Adrenal gland (tissue), 12 donors: Measurements from ENCODE around the gene GALNTL6. TPM values are rescaled to one million over a fixed set of nuclear protein-coding genes. Genes with fewer than 3 reads are reported as not detected.

ENCODE experiments used
- DNase-seq, 7 donors: peaks; one replicate each; pipeline ENCODE4 v3.0.0-alpha.2; 2019 to 2020
- H3K27ac ChIP-seq, 5 donors: fragments of 200-600 bp; sonication (generic) in 4 of 5; 1 replicate in 3 of 5; 2 replicates in 2 of 5; pipeline versions ENCODE4 v1.5.1 to v1.8.0; 2016 to 2020; ENCODE audit warnings: mild to moderate bottlenecking in 1 of 5
- H3K27me3 ChIP-seq: fragments of 200-600 bp; 2 replicates; pipeline ENCODE4 v1.8.0; 2021
- H3K36me3 ChIP-seq, 2 donors: fragments of 200-600 bp; replicated peaks in 1 of 2; 1 replicate in 1 of 2; 2 replicates in 1 of 2; pipeline versions ENCODE4 v1.5.1 to v1.8.0; 2018 to 2022
- H3K4me1 ChIP-seq, 2 donors: fragments of 200-600 bp; replicated peaks in 1 of 2; 1 replicate in 1 of 2; 2 replicates in 1 of 2; pipeline versions ENCODE4 v1.5.1 to v1.8.0; 2018 to 2021
- H3K4me3 ChIP-seq, 4 donors: fragments of 200-600 bp; sonication (generic) in 3 of 4; one replicate each; pipeline ENCODE4 v1.5.1; 2016 to 2018
- H3K9me3 ChIP-seq, 3 donors: fragments of 200-600 bp; sonication (generic) in 1 of 3; replicated peaks in 1 of 3; 1 replicate in 2 of 3; 2 replicates in 1 of 3; pipeline versions ENCODE4 v1.5.1 to v1.8.0; 2016 to 2021
- CTCF ChIP-seq, 6 experiments: fragments of 450-650 bp in 4 of 6; fragments of 200-600 bp in 2 of 6; sonication (generic) in 1 of 6; IDR thresholded peaks; 1 replicate in 5 of 6; 2 replicates in 1 of 6; pipeline versions ENCODE4 v1.5.1 to v1.8.0; 2016 to 2021; ENCODE audit warnings: antibody characterized with exemption in 6 of 6, mild to moderate bottlenecking in 2 of 6, moderate library complexity in 1 of 6
- POLR2A ChIP-seq, 2 donors: fragments of 450-650 bp; IDR thresholded peaks; one replicate each; pipeline ENCODE4 v1.6.1; 2017; ENCODE audit warnings: antibody characterized with exemption in 2 of 2, mild to moderate bottlenecking in 2 of 2, moderate library complexity in 1 of 2
- WGBS, 4 donors: extraction: QIAGEN DNeasy Blood & Tissue Kit in 2 of 4; methylation state at CpG; one replicate each; pipeline versions ENCODE4 v1.1.5 to v1.1.7; 2013 to 2017; 5-methylcytosine and 5-hydroxymethylcytosine counted together
- intact Hi-C, 2 donors: fragments of 100-400 bp; cut with DNase I; formaldehyde crosslinking; loops; one replicate each; pipeline versions ENCODE4 v1.14.1 to v1.15.0; 2022 to 2023
- polyA plus RNA-seq, 3 donors: library from polyadenylated mRNA; stranded (reverse); fragments of 200-250 nt in 2 of 3; fragments of 350-450 nt in 1 of 3; fragmentation: Illumina TruSeq in 1 of 3; extraction: RNeasy Lipid Tissue Mini Kit (QIAGEN cat#74804) in 1 of 3; gene quantifications; one replicate each; pipeline ENCODE4 v1.2.3, GENCODE V29; 2013 to 2014
- total RNA-seq, 9 donors: library from RNA; depleted of rRNA in 4 of 9; stranded (reverse); fragments of >200 nt in 4 of 9; fragments of 120-200 nt in 1 of 9; fragmentation: NEBNext Ultra II Directional in 1 of 9; extraction: Animal tissue kit (Norgen Biotek cat#: 25700) in 1 of 9; gene quantifications; one replicate each; pipeline versions ENCODE4 v1.1.0 to v1.2.4, GENCODE V29; 2013 to 2023
- donor health status: healthy with polysubstance abuse.
- donor health status: Bipolar disorder and iron deficiency.
- donor health status: DM: yes; HTN: yes; CAD: no.
- donor health status: DM: no; HTN: no; CAD: no.
- donor health status: DM: no; HTN: no; CAD: no.
- donor health status: DM: yes; HTN: yes; CAD: no.

Gene GALNTL6
- total and polyA plus RNA-seq, 12 donors, result 0.10 to 0.96 (median 0.42) TPM; not detected in 1

DNA sequence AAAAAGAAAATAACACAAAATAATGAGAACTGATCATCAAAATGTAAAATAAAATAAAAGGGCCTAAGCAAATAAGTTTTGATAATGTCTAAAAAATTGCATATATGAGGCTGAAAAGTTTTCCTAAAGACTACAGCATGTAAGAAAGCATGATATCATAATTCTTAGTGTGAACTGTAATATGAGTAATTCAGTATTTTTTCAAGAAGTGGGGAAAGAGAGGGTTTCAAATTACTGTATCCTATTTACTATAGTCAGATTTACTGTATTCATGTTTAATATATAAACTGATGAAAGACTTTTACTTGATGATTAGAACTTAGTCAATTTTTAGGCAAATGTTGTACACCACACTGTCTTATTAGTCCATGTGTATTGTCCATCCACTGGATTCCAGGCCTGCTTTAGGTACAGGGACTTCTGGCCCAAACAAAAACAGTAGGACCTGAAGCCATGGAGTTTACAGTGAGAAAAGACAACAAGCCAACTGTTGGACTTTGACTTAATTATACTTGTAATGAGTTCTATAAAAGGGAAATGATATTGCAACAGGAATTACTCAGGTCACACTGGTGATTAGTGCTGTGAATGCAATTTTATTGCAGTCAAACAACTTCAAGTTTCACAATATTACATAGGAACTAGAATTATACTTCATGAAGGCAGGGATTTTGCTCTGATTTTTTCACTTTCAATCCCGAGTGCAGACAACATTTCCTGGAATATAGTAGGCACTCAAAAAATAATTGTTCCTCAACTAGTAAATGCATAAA lies 837.7 kb downstream of the GALNTL6 start:
- no peak for TF ChIP-seq CTCF (IDR thresholded peaks at IDR 0.05)
- TF ChIP-seq POLR2A (IDR thresholded peaks at IDR 0.05), result no peak
- no peaks in the 10 kb centered on the region for H3K4me1 ChIP-seq
- H3K27me3 ChIP-seq, result no peaks in the 10 kb centered on the region
- no peak overlapping the region for H3K27ac ChIP-seq
- 70 to 83% (median 79%) methylated on average over 1 of the region's 1 CpG for WGBS, 4 donors
- no peaks in the 10 kb centered on the region for H3K9me3 ChIP-seq
- H3K4me3 ChIP-seq, result no peak overlapping the region
- intact Hi-C loops, result no loop called here
- no peak for DNase-seq
- no peaks in the 10 kb centered on the region for H3K36me3 ChIP-seq

DNA sequence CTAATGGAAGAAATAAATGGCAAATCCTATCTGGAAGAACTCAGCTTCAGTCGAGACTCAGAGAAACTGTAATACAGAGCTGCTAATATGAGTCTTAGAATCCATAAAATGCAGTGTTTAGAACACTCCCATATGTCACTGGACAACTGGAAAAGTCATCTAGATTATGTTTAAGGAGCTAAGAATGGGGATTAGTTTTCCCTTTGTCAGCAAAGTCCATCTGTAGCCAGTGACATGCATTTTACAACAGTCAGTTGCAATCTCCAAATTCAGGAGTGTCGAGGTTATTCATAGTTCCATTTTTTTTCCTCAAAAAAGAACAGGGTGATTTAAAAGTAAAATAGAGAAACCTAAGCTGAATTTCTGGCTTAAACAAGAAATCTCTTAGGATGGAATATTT lies 838.8 kb downstream of the GALNTL6 start:
- no peaks in the 10 kb centered on the region for H3K9me3 ChIP-seq
- no peak for DNase-seq
- 60 to 82% (median 72%) methylated on average over 2 of the region's 2 CpGs for WGBS, 4 donors
- intact Hi-C loops, result no loop called here
- no peak for TF ChIP-seq CTCF (IDR thresholded peaks at IDR 0.05)
- no peak for TF ChIP-seq POLR2A (IDR thresholded peaks at IDR 0.05)
- H3K27ac ChIP-seq, result no peak overlapping the region
- no peak overlapping the region for H3K4me3 ChIP-seq
- no peaks in the 10 kb centered on the region for H3K36me3 ChIP-seq
- H3K27me3 ChIP-seq, result no peaks in the 10 kb centered on the region
- H3K4me1 ChIP-seq, result no peaks in the 10 kb centered on the region

DNA sequence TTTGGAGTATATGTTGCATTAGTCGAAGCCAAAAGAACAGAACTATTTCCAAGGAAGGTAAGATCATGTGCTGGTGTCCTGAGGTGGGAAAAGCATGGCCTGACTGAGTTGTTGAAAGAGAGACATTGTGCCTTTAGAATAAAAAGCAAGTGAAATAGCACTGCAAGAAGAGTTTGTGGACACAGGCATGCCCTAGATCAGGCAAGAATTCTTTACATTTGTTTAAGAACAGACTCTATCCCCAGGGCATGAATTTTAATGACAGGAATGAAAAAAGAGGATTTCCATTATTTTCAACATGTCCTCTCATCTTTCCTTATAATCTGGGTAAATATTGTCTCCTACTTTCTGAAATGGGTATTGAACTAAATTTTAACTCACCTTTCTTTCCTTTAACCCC lies 839.2 kb downstream of the GALNTL6 start:
- intact Hi-C loops, result no loop called here
- Histone ChIP-seq H3K4me3 (no peak overlapping the region), H3K9me3 (no peaks in the 10 kb centered on the region), H3K27ac (no peak overlapping the region), H3K27me3 (no peaks in the 10 kb centered on the region), H3K4me1 (no peaks in the 10 kb centered on the region), H3K36me3 (no peaks in the 10 kb centered on the region)
- 64 to 79% (median 69%) methylated on average over 1 of the region's 1 CpG for WGBS, 4 donors
- TF ChIP-seq CTCF (IDR thresholded peaks at IDR 0.05) (no peak), POLR2A (IDR thresholded peaks at IDR 0.05) (no peak)
- DNase-seq, result no peak

GRCh38 chr4:172653676-172654075 lies 840.5 kb downstream of the GALNTL6 start:
- no peaks in the 10 kb centered on the region for H3K9me3 ChIP-seq
- TF ChIP-seq CTCF (IDR thresholded peaks at IDR 0.05), result no peak
- no peak for TF ChIP-seq POLR2A (IDR thresholded peaks at IDR 0.05)
- DNase-seq, result no peak
- H3K27ac ChIP-seq, result no peak overlapping the region
- H3K36me3 ChIP-seq, result no peaks in the 10 kb centered on the region
- H3K4me3 ChIP-seq, result no peak overlapping the region
- H3K27me3 ChIP-seq, result no peaks in the 10 kb centered on the region
- intact Hi-C loops, result no loop called here
- no peaks in the 10 kb centered on the region for H3K4me1 ChIP-seq
